ENCODE results near the gene KCND1.

KCND1 gene

DNA sequence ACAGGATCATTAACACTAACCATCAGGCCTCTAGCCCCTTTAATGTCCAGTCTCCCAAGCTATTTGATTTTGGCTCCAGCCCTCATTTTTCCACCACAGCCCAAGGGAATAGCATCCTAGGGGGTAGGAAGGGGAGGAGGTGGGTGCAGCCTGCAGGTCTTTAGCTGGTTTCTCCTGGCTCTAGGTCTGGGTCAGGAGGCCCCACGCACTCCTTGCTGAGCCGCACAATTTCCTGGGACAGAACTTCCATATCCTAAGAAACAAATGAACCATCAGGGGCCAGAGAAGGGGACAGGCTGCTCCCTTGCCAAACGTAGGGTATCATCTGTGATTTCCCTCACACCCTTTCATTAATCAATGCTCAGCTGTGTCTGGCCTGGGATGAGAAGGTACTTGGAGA, 2.4 kb upstream of the KCND1 start:
- DNase-seq = no peak

DNA sequence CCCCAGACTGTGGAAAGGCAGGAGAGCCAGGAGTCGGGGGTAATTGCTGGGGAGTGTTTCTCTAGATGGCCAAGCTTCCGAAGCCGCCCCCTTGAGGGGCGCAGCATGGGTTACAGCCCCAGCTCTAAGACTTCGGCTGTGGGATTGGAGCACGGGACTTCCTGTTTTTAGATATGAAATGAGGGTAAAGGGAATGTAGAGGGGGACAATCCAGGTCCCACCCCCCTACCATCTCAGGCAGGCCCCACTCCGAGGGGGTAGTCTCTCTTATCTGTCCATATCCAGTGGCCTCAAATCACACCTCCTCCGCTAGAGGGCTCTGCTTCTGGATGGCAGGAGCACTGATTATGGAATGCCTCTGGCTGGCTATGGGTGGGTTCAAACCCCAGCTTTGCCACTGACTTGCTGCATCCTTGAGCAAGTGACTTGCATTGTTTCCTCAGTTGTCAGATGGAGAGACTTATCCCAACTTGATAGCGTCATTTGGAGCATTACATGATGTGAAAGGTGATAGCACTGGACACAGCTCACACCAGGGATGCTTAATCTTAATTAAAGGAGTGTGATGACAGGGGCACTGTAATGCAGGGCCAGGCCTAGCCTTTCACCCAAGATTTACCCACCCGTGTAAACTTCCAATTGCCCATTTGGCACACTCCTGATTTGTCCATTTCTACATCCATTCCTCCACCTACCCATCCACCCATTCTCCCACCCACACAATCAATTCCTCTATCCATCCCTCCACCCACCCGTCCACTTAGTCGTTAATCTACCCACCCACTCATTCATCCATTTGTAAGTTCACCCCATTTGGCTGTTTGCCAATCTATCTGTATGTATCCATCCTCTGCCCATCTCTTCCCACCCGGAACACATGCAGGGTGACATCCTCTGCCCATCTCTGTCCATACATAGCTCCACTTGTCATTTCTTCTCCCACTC, 848 bp upstream of the KCND1 start:
- no peak for DNase-seq

- no peak for DNase-seq
Measured at GRCh38 chrX:48969471-48969870, 2.2 kb downstream of the KCND1 start.

- no peak for DNase-seq
Measured at GRCh38 chrX:48968377-48968776, 3.3 kb downstream of the KCND1 start.

- DNase-seq = no peak
Measured at GRCh38 chrX:48966796-48967579, 4.7 kb downstream of the KCND1 start.

DNA sequence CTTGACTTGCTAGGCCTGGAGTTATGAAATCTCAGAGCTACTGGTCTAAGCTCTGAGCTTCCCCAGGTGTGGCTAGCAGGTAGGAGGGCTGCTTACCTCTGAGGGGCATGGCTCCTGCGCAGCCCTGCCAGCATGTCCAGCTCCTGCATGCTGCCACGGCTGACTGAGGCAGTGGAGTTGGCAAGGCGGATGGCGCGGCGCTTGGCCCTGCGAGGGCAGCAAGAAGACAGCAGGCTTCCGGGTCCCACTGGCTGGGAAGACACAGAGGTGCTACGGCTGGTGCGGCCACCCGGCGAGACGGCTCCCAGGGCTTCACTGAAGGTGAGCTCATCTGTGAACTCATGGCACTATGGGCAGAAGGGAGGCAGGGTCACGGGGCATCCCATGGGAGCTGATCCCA, 5.7 kb downstream of the KCND1 start:
- no peak for DNase-seq

DNA sequence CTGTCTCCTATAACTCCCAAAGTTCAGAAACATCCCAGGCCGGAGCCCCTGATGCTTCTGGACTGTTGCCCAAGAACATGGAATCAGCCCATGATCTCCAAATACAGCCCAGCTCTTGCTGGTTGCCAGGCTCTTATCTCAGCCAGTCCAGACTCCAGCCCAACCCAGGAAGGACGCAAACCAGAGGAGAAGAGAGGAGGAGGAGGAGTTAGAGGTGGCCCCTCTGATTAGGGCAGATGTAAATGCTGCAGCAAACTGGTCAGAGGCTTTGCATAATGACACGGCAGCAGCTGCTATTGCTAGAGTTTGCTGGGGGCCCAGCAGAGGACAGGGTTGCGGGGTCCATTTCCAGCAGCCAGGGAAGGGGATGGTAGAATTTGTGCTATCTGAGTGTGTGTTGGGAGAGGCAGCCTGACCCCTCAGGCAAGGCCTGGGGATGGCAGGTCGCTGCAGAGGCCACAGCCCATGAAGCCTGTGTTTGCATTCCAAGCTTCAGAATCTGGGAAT, 10.0 kb downstream of the KCND1 start:
- no peak for DNase-seq

DNA sequence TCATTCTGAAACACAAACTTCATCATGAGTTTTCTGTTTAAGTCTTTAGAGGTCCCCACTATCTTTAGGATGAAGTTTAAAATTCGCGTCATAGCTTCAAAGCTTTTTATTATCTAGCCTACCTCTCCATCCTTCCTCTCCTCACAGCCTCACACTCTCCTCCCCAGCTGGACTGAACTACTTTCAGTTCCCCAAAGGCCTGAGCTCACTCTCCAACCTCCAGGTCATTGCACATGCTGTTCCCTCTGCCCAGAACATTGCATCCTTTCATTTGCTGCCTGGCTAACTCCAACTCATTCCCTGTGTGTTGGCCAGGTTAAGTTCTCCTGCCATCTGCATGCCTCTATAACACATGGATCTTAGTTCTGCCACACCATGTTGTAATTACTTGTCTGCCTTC, 11.4 kb downstream of the KCND1 start:
- no peak for DNase-seq

- DNase-seq = no peak
Measured at GRCh38 chrX:48958635-48959094, 13.0 kb downstream of the KCND1 start.

DNA sequence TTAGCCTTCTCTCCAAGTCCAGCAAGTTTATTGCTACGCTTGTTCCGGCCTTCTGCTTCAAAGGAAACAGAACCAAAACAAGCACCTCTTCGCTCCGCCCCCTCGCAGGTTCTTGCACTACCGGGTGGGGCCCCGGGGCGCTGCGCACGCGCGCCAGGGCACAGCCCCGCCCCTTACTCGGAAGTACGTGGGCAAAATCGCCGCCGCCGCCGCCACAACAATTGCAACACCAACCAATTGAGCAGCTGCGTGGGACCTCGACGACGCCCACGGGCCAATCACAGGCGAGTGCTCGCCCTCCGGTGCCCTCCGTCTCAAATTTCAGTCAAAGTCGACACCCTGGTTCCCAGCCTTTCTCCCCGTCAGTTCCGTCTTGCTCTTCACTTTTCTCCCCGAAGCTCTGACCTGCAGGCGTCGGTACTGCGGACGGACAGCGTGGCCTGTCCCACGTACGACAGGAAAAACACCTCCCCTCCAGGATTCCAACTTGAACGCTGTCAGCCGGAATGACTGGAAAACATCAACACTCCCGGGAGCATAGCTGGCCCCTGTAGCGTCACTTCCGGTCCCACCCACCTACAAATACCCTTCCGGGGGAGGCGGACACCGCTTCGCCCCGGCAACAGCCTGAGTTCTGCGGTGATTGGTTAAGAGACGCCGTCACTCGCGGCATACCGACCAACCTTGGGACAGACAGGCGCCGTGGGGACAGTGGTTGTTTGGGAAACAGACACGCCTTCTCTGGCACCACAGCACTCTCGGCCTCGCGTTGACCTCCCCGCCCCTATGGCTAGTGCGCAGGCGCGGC, 13.6 kb downstream of the KCND1 start:
- peak; percentile 85 for DNase-seq

DNA sequence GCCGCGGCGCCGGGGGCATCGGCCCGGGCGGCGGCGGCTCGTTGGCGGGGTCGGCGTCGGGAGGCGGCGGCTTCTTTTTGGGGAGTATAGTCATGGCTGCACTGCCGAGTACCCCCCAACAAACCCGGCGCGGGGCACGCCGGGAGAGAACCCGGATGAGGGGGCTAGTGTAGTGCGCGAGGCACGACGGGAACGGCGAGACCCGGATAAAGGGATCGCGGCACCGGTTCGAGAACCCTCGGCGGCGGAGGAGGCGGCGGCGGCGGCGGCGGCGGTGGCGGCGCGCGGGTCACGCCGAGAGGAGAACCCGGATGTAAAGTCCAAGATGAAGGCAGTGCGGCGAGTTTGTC, 14.2 kb downstream of the KCND1 start, which contains the start of gene OTUD5:
OTUD5 (minus strand) TSS at position 131 of the 350 bp plus-strand sequence; CDS start at position 94, 37 bp downstream.
- DNase-seq = no peak

DNA sequence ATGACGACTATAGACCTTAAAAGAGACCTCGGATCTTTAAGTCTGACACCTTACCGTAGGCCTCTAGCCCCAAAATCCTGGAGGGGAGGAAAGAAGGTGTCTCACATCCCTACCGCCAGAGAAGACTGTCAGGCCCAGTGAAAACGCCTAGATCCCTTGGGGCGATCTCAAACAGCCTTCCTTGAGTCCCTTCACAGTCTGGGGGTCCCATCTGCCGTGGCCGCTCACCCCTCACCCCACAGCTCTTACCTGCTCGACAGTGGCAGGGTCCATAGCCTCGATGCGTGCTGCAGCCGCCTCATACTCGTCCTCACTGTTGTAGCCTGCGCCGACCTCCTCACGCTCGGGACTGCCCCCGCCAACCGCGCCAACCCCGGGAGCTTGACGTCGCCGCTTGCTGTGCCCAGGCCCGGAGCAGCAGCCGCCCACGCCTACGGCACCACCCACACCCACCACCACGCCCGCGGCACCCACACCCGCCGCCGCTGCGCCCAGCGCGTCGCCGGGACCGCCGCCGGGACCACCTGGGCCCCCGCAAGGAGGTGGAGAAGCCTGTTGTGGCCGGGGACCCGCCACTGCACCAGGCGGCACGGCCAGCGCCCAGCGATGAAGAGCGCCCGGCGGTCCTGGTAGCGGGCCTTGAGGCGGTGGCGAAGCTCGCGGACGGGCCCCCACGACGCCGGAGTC, 14.8 kb downstream of the KCND1 start:
- no peak for DNase-seq

GRCh38 chrX:48948589-48948988, 23.1 kb downstream of the KCND1 start:
- no peak for DNase-seq

- no peak for DNase-seq
Measured at GRCh38 chrX:48945517-48946348, 25.9 kb downstream of the KCND1 start.

DNA sequence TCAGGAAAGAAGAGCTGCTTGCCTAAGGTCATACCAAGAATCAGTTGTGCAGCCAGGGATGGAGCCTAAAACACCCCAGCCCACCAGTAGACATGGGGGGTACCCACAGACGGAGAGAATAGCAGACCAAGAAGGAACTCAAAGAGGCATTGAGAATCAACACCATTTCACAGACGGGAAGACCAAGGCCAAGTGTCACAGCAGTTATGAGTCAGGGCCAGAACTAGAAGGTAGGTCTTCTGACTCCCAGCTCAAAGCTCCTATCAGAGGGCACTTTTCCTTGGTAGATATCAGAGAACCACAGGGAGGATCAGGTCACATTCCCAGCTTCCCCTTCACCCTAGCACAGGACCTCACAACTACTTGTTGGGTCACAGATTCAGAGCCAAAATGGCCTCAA, 28.7 kb downstream of the KCND1 start:
- no peak for DNase-seq

GRCh38 chrX:48940404-48940955, 31.2 kb downstream of the KCND1 start:
- DNase-seq = no peak

DNA sequence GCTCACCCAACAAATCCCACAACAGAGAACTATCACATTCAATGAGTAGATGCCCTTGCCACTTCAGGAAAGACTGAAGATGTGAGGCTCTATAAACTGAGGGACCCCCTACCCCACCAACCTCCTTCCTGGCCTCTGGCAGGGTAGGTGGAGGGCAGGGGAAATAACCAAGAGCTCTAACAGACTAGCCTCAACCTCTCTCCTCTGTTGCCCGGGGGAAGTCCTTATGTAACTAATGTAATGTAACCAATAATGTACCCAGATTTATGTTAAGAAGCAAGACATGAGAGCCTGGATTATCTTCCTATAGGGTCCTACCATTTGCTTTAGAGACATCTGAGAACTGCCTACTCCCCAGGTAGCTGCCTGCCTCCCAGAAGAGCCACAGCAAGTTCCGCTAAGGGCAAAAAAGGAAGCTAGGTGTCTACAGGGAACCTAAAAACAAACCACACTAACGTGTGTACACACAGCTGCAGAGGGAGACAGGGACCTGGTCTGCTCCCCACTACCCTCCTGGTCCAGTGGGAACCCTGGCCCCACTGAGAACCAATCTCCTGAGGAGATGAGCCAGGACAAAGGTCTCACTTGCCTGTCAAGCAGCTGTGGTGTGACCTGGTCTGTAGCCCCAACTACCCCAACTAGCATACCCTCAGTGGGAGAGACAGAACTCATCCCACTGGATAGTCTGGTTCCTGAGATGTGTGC, 32.0 kb downstream of the KCND1 start:
- no peak for DNase-seq

GRCh38 chrX:48938721-48939425, 32.8 kb downstream of the KCND1 start:
- no peak for DNase-seq

DNA sequence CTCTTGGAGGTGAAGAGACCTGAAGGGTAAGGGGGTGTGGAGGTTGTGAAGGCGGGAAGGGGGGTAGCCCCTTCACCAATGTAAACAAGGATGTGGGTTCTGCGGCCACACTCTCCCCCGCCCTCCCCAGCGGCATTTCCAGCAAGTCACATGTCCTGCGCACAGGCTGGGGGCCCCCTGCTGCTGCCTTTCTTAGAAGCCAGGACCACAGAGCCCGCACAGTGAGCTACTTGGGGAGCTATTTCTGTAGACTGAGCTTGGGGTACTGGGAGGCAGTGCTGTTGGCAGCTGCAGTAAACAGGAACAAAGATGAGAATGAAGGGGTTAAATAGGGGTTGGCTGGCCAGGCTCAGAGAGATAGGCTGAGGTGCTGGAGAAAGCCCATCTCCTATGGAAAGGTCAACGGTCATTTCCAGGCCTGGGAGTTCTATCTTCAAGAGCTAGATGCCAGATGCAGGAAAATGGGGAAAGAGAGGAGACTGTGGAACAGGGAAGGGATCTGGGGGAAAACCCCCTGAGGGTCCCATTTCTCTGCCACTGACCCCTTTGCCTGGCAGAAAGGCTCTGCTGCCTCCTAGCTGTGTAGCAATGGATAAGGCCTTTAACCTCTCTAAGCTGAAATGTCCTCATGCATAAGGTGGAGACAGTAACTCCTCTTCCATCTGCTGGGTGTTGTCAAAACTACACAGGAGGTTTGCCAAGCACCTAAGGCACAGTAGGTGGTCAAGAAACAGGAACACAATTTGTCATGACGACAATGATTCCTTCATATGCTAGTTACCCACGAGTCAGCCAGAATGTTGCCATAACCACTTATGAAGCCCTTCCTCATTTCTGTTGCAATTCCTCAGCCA, 34.4 kb downstream of the KCND1 start:
- no peak for DNase-seq
